Calu3 (cell line): ENCODE data around the gene KMT2E. TPM values are rescaled to one million over a fixed set of nuclear protein-coding genes. Genes with fewer than 3 reads are reported as not detected.
"Not testable (repeated sequence)": the region's sequence is repeated elsewhere in the genome, so short reads cannot be mapped to it uniquely, and the experiment has no call there.

Experiments
- BruUV-seq: library from RNA; stranded (reverse); fragments of 400-500 nt; replicated peaks from 2 replicates; lab custom pipeline; 2021; lab: Mats Ljungman, UMichigan
- CTCF ChIA-PET: fragments of 300-600 bp; sonication (Branson Sonifier 250); formaldehyde crosslinking; loops from one replicate; lab custom pipeline; 2022; ENCODE audit warnings: antibody characterized with exemption; lab: Charles Lee
- DNase-seq: peaks from one replicate; pipeline ENCODE4 v3.0.0; 2022
- H3K27ac Mint-ChIP-seq: one replicate; pipeline ENCODE4 v1.8.0; 2022; ENCODE audit warnings: mixed read lengths; ENCODE audit not compliant: unreplicated experiment
- H3K27me3 Mint-ChIP-seq: one replicate; pipeline ENCODE4 v1.8.0; 2022; ENCODE audit warnings: mixed read lengths; ENCODE audit not compliant: unreplicated experiment
- H3K36me3 Mint-ChIP-seq: one replicate; pipeline ENCODE4 v1.8.0; 2022; ENCODE audit warnings: mild to moderate bottlenecking, moderate library complexity, mixed read lengths; ENCODE audit not compliant: insufficient read depth, unreplicated experiment
- H3K4me1 Mint-ChIP-seq: one replicate; pipeline ENCODE4 v1.8.0; 2022; ENCODE audit warnings: mild to moderate bottlenecking, low read depth, mixed read lengths; ENCODE audit not compliant: unreplicated experiment
- H3K4me3 Mint-ChIP-seq: one replicate; pipeline ENCODE4 v1.8.0; 2022; ENCODE audit warnings: mild to moderate bottlenecking, low read depth, moderate library complexity, mixed read lengths; ENCODE audit not compliant: unreplicated experiment
- H3K9me3 Mint-ChIP-seq: one replicate; pipeline ENCODE4 v1.8.0; 2022; ENCODE audit warnings: low read depth, mixed read lengths; ENCODE audit not compliant: unreplicated experiment
- CTCF ChIP-seq: fragments of 200-600 bp; IDR thresholded peaks from one replicate; pipeline ENCODE4 v1.8.0; 2022; ENCODE audit warnings: antibody characterized with exemption; ENCODE audit not compliant: unreplicated experiment
- intact Hi-C: fragments of 100-400 bp; cut with micrococcal nuclease; formaldehyde crosslinking; loops from one replicate; pipeline ENCODE4 v1.10.0; 2022; ENCODE audit not compliant: unreplicated experiment
- total RNA-seq: library from RNA; stranded (reverse); gene quantifications from 2 replicates; pipeline ENCODE4 v1.2.3, GENCODE V29; 2022

The KMT2E gene
- total RNA-seq, 1 experiment from 2014 or later, result 39.1 TPM

DNA sequence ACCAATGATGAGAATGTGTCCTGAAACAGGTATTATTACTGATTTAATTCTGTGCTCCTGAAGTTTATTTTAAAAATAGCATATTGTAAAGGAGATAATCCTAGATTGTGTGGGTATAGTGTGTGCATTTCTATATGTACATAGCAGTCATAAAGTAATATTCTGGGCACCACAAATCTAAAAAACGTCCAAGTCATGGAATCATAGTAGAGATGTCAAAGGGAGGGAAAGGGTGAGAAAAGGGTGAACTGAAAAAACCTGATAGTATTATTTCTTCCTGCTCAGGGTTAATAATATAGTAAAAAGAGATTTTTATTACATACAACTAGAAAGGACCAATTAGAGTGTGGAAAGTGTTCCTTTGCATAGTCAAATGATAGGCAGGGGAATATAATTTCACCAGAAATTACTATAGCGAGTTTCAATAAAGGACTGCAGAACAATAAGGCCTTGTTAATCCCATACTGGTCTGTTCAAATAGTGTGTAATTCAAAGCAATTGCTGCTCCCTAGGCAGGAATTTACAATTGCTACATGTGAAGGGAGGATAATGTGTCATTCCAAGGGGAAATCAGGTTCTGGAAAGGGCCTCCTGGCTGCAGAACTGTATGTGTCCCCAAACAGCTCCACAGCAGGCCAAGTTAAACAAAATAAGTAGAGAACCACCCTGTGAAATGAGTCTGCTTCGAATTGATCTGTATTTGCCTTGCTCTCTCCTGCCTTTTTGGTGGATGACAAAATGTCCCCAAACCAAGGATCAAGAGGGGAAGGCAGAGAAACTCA, 42.5 kb upstream of the KMT2E start:
- CTCF ChIA-PET, result no interaction called here
- DNase-seq, result no peak
- Mint-ChIP-seq H3K9me3 (no peaks in the 10 kb centered on the region), H3K27me3 (no peaks in the 10 kb centered on the region), H3K27ac (no peak overlapping the region), H3K36me3 (no peaks in the 10 kb centered on the region), H3K4me1 (no peaks in the 10 kb centered on the region), H3K4me3 (no peak overlapping the region)
- TF ChIP-seq CTCF, result no peak
- intact Hi-C loops, result no loop called here
- BruUV-seq, result no TSS peak

GRCh38 chr7:104972500-104972899, 41.5 kb upstream of the KMT2E start:
- BruUV-seq, result no TSS peak
- Mint-ChIP-seq H3K4me3 (no peak overlapping the region), H3K9me3 (no peaks in the 10 kb centered on the region), H3K4me1 (no peaks in the 10 kb centered on the region), H3K27me3 (no peaks in the 10 kb centered on the region), H3K36me3 (no peaks in the 10 kb centered on the region), H3K27ac (no peak overlapping the region)
- intact Hi-C loops, result no loop called here
- no peak for TF ChIP-seq CTCF
- CTCF ChIA-PET, result interaction anchor here (0.6 to 1.4 kb wide), 2 partner anchors 11 to 108 kb away, joined by 3 read pairs; no protein-coding TSS in a partner anchor
- DNase-seq, result no peak

DNA sequence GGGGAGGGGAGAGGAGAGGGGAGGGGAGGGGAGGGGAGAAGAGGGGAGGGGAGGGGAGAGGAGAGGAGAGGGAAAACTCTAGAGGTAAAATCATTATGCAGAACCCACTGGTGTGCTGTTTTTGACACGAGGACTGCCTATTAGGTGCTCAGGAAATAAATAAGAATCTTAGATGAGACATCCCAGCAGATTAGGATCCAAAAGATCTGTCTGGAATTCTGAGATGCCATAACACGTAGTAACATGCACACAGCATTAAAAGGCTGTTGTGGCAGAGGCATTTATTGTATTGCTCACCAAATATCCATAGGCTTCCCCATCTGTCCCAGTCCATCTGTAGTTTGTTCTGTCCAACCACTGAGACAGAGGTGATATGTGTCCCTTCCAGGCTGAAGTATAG, 40.8 kb upstream of the KMT2E start:
- H3K4me3 Mint-ChIP-seq, result no peak overlapping the region
- H3K9me3 Mint-ChIP-seq, result no peaks in the 10 kb centered on the region
- DNase-seq, result no peak
- H3K36me3 Mint-ChIP-seq, result no peaks in the 10 kb centered on the region
- CTCF ChIA-PET, result interaction anchor here (1.4 kb wide), 1 partner anchor 10 kb away, joined by 3 read pairs; no protein-coding TSS in a partner anchor
- H3K27ac Mint-ChIP-seq, result no peak overlapping the region
- no peaks in the 10 kb centered on the region for H3K4me1 Mint-ChIP-seq
- no TSS peak for BruUV-seq
- intact Hi-C loops, result no loop called here
- no peaks in the 10 kb centered on the region for H3K27me3 Mint-ChIP-seq
- no peak for TF ChIP-seq CTCF

DNA sequence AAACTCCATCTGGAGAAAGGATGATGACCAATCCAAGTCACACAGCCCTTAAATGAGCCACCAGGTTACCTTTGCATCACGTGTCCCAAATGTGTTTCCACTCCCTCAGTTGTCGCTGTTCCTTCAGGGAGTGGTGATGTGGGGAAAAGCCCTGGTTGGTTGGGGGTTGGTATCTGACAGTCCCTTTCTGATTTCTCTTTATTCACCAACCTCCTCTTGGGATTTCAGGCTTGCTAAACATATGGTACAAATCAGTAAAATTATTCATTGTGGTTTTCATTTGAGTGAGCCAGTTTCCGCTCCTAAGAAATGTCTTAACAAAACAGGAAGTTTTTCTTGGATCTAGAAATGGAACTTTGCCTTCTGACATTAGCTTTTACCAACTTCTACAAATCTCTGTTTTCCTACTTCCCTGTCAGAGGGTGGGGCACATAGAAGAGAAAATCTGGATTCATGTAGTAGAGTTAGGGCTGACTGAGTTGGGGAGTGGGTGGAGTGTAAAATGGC, 40.0 kb upstream of the KMT2E start:
- H3K36me3 Mint-ChIP-seq, result no peaks in the 10 kb centered on the region
- H3K27ac Mint-ChIP-seq, result no peak overlapping the region
- BruUV-seq, result no TSS peak
- no peaks in the 10 kb centered on the region for H3K27me3 Mint-ChIP-seq
- intact Hi-C loops, result no loop called here
- H3K4me3 Mint-ChIP-seq, result no peak overlapping the region
- no peak for TF ChIP-seq CTCF
- H3K9me3 Mint-ChIP-seq, result no peaks in the 10 kb centered on the region
- CTCF ChIA-PET, result interaction anchor here (1.4 kb wide), 1 partner anchor 9 kb away, joined by 3 read pairs; no protein-coding TSS in a partner anchor
- DNase-seq, result no peak
- H3K4me1 Mint-ChIP-seq, result no peaks in the 10 kb centered on the region

DNA sequence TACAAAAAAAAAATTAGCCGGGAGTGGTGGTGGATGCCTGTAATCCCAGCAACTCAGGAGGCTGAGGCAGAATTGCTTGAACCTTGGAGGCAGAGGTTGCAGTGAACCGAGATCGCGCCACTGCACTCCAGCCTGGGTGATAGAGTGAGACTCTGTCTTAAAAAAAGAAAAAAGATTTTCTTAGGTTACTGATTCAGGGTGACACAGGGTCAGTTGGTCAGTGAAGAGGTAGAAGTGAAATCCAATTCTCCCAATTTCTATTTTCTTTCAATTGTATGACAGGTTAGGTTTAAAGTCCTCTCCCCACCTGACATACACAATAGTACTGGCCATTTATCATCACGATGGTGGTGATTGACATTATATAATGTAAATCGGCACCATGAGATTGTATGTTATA, 38.5 kb upstream of the KMT2E start:
- H3K27ac Mint-ChIP-seq, intact Hi-C loops, H3K27me3 Mint-ChIP-seq, H3K4me3 Mint-ChIP-seq, H3K36me3 Mint-ChIP-seq, H3K9me3 Mint-ChIP-seq, DNase-seq, CTCF ChIA-PET, H3K4me1 Mint-ChIP-seq, BruUV-seq: not testable (repeated sequence)
